ENCODE results near the gene CHD6. TPM values are rescaled to one million over a fixed set of nuclear protein-coding genes. Genes with fewer than 3 reads are reported as not detected.

The CHD6 gene
- total RNA-seq, 4 donors from 2014 or later, result 32.5 to 37.7 (median 35.0) TPM

GRCh38 chr20:41412324-41413120 is 205.7 kb downstream of the CHD6 start:
- no peak for DNase-seq (ENCODE audit: extremely low spot score)
- Histone ChIP-seq H3K27ac (replicated peaks in 1 of 4) (peak overlapping the region in 1 of 4 donors; percentile 12), H3K4me3 (no peak overlapping the region), H3K27me3 (no peaks in the 10 kb centered on the region), H3K9me3 (no peaks in the 10 kb centered on the region), H3K36me3 (peaks cover 41 to 98% (median 85%) of the 10 kb centered on the region in 4 donors), H3K4me1 (peaks cover 20 to 33% (median 26%) of the 10 kb centered on the region in 4 donors)
- no peak for TF ChIP-seq POLR2AphosphoS5 (IDR thresholded peaks at IDR 0.05)
- no peak for TF ChIP-seq EP300 (IDR thresholded peaks at IDR 0.05)
- TF ChIP-seq POLR2A (IDR thresholded peaks at IDR 0.05; ENCODE audit: low read depth), result no peak
- intact Hi-C loops (cut with DNase I), result no loop called here
- 94% methylated on average over 12 of the region's 12 CpGs for WGBS

GRCh38 chr20:41411391-41411847 is 206.8 kb downstream of the CHD6 start:
- no peak for DNase-seq (ENCODE audit: extremely low spot score)
- Histone ChIP-seq H3K4me3 (no peak overlapping the region), H3K36me3 (peaks cover 37 to 98% (median 86%) of the 10 kb centered on the region in 4 donors), H3K9me3 (no peaks in the 10 kb centered on the region), H3K4me1 (peaks cover 26 to 40% (median 32%) of the 10 kb centered on the region in 4 donors), H3K27me3 (no peaks in the 10 kb centered on the region), H3K27ac (replicated peaks in 1 of 4) (peak overlapping the region; percentile 12 to 42 (median 32))
- 6% methylated on average over 2 of the region's 2 CpGs for WGBS
- TF ChIP-seq CTCF (IDR thresholded peaks at IDR 0.05), result peak; percentile 37 to 46 (median 37)
- no peak for TF ChIP-seq POLR2A (IDR thresholded peaks at IDR 0.05; ENCODE audit: low read depth)
- intact Hi-C loops (cut with DNase I), result no loop called here

GRCh38 chr20:41408986-41409385 is 209.2 kb downstream of the CHD6 start:
- Histone ChIP-seq H3K4me3 (no peak overlapping the region), H3K9me3 (no peaks in the 10 kb centered on the region), H3K36me3 (peaks cover 32 to 97% (median 86%) of the 10 kb centered on the region in 4 donors), H3K4me1 (peaks cover 26 to 41% (median 34%) of the 10 kb centered on the region in 4 donors), H3K27ac (replicated peaks in 1 of 4) (no peak overlapping the region), H3K27me3 (no peaks in the 10 kb centered on the region)
- TF ChIP-seq POLR2AphosphoS5 (IDR thresholded peaks at IDR 0.05), result no peak
- no peak for TF ChIP-seq POLR2A (IDR thresholded peaks at IDR 0.05; ENCODE audit: low read depth)
- TF ChIP-seq CTCF (IDR thresholded peaks at IDR 0.05), result no peak
- no peak for TF ChIP-seq EP300 (IDR thresholded peaks at IDR 0.05)
- DNase-seq (ENCODE audit: extremely low spot score), result no peak
- WGBS, result 78% methylated on average over 7 of the region's 9 CpGs
- intact Hi-C loops (cut with DNase I), result loop anchor here (5.0 to 10.0 kb wide), 2 partner anchors 67 to 264 kb away; partner anchors contain the start of gene LPIN3

- Histone ChIP-seq H3K27me3 (no peaks in the 10 kb centered on the region), H3K9me3 (no peaks in the 10 kb centered on the region), H3K4me3 (no peak overlapping the region), H3K27ac (replicated peaks in 1 of 4) (no peak overlapping the region), H3K36me3 (peaks cover 38 to 97% (median 85%) of the 10 kb centered on the region in 4 donors), H3K4me1 (peaks cover 26 to 41% (median 34%) of the 10 kb centered on the region in 4 donors)
- DNase-seq (ENCODE audit: extremely low spot score), result no peak
- intact Hi-C loops (cut with DNase I), result loop anchor here (5.0 to 10.0 kb wide), 2 partner anchors 66 to 263 kb away; partner anchors contain the start of gene LPIN3
- WGBS, result 61% methylated on average over 5 of the region's 5 CpGs
- no peak for TF ChIP-seq POLR2AphosphoS5 (IDR thresholded peaks at IDR 0.05)
- no peak for TF ChIP-seq EP300 (IDR thresholded peaks at IDR 0.05)
- TF ChIP-seq CTCF (IDR thresholded peaks at IDR 0.05), result no peak
- TF ChIP-seq POLR2A (IDR thresholded peaks at IDR 0.05; ENCODE audit: low read depth), result no peak
Measured at GRCh38 chr20:41408156-41408794, 209.9 kb downstream of the CHD6 start.

GRCh38 chr20:41407607-41408006 is 210.6 kb downstream of the CHD6 start:
- H3K4me3 ChIP-seq, result no peak overlapping the region
- WGBS, result 82% methylated on average over 10 of the region's 10 CpGs
- TF ChIP-seq EP300 (IDR thresholded peaks at IDR 0.05) (no peak), POLR2AphosphoS5 (IDR thresholded peaks at IDR 0.05) (no peak), POLR2A (IDR thresholded peaks at IDR 0.05; ENCODE audit: low read depth) (no peak), CTCF (IDR thresholded peaks at IDR 0.05) (no peak)
- H3K27me3 ChIP-seq, result no peaks in the 10 kb centered on the region
- intact Hi-C loops (cut with DNase I), result loop anchor here (5.0 to 10.0 kb wide), 2 partner anchors 65 to 263 kb away; partner anchors contain the start of gene LPIN3
- H3K9me3 ChIP-seq, result no peaks in the 10 kb centered on the region
- no peak for DNase-seq (ENCODE audit: extremely low spot score)
- H3K27ac ChIP-seq (replicated peaks in 1 of 4), result no peak overlapping the region
- peaks cover 33 to 94% (median 83%) of the 10 kb centered on the region in 4 donors for H3K36me3 ChIP-seq
- H3K4me1 ChIP-seq, result peaks cover 26 to 41% (median 34%) of the 10 kb centered on the region in 4 donors

Data from esophagus muscularis mucosa (tissue), 4 donors.